Mucosa of gallbladder (tissue), 1 donor: Measurements from ENCODE around the gene OPRD1. TPM values are rescaled to one million over a fixed set of nuclear protein-coding genes. Genes with fewer than 3 reads are reported as not detected.
"Not testable (repeated sequence)": the region's sequence is repeated elsewhere in the genome, so short reads cannot be mapped to it uniquely, and the experiment has no call there.

Experiments used
- DNase-seq: peaks from one replicate; pipeline ENCODE4 v3.0.0-alpha.2; 2020; ENCODE audit warnings: low spot score
- total RNA-seq: library from RNA; stranded (reverse); gene quantifications from one replicate; pipeline ENCODE4 v1.2.1, GENCODE V29; 2021
- donor health status: DM: no; HTN: no; CAD: no.

Gene OPRD1
- total RNA-seq, result not detected

GRCh38 chr1:28811766-28812668 lies at the start of gene OPRD1:
OPRD1 (plus strand) TSS chr1:28812170; CDS start chr1:28812384, 214 bp downstream.
- DNase-seq, result no peak

- no peak for DNase-seq
Measured at GRCh38 chr1:28766532-28767183, 45.3 kb upstream of the OPRD1 start.

GRCh38 chr1:28770601-28771165 lies 41.3 kb upstream of the OPRD1 start:
- DNase-seq, result no peak

- DNase-seq, result not testable (repeated sequence)
Measured at GRCh38 chr1:28771921-28772320, 40.0 kb upstream of the OPRD1 start.

- DNase-seq, result no peak
Measured at GRCh38 chr1:28773105-28773504, 38.9 kb upstream of the OPRD1 start.

GRCh38 chr1:28775121-28775942 lies 36.6 kb upstream of the OPRD1 start:
- peak; percentile 72 for DNase-seq

GRCh38 chr1:28776341-28776740 lies 35.6 kb upstream of the OPRD1 start:
- DNase-seq, result no peak

- no peak for DNase-seq
Measured at GRCh38 chr1:28778021-28778420, 33.9 kb upstream of the OPRD1 start.

- no peak for DNase-seq
Measured at GRCh38 chr1:28779751-28780408, 32.1 kb upstream of the OPRD1 start.

GRCh38 chr1:28781305-28781704 lies 30.7 kb upstream of the OPRD1 start:
- no peak for DNase-seq

- no peak for DNase-seq
Measured at GRCh38 chr1:28782011-28782410, 30.0 kb upstream of the OPRD1 start.

- no peak for DNase-seq
Measured at GRCh38 chr1:28783363-28783762, 28.6 kb upstream of the OPRD1 start.

- no peak for DNase-seq
Measured at GRCh38 chr1:28789412-28789811, 22.6 kb upstream of the OPRD1 start.

- DNase-seq, result no peak
Measured at GRCh38 chr1:28789816-28790215, 22.2 kb upstream of the OPRD1 start.

- no peak for DNase-seq
Measured at GRCh38 chr1:28790377-28791035, 21.5 kb upstream of the OPRD1 start.

- DNase-seq, result not testable (repeated sequence)
Measured at GRCh38 chr1:28791929-28792328, 20.0 kb upstream of the OPRD1 start.

- DNase-seq, result no peak
Measured at GRCh38 chr1:28792644-28793121, 19.3 kb upstream of the OPRD1 start.

GRCh38 chr1:28794582-28794981 lies 17.4 kb upstream of the OPRD1 start:
- DNase-seq, result not testable (repeated sequence)

GRCh38 chr1:28796352-28797211 lies 15.4 kb upstream of the OPRD1 start:
- no peak for DNase-seq

- DNase-seq, result no peak
Measured at GRCh38 chr1:28800324-28800723, 11.6 kb upstream of the OPRD1 start.
